Testis (tissue), 2 donors: Measurements from ENCODE around the gene ETV2.
"Not testable (repeated sequence)": the region's sequence is repeated elsewhere in the genome, so short reads cannot be mapped to it uniquely, and the experiment has no call there.

ENCODE experiments used
- POLR2A ChIP-seq: fragments of 450-650 bp; IDR thresholded peaks from one replicate; pipeline ENCODE4 v1.6.1; 2017; ENCODE audit warnings: antibody characterized with exemption, mild to moderate bottlenecking, moderate library complexity
- TF ChIP-seq, protein P1 (sequence below), 3 experiments: fragments of 450-650 bp in 2 of 3; fragments of 200-600 bp in 1 of 3; sonication (generic) in 1 of 3; IDR thresholded peaks; one replicate each; pipeline ENCODE4 v1.5.1; 2016 to 2019; ENCODE audit warnings: antibody characterized with exemption in 3 of 3, mild to moderate bottlenecking in 2 of 3, moderate library complexity in 1 of 3

DNA sequence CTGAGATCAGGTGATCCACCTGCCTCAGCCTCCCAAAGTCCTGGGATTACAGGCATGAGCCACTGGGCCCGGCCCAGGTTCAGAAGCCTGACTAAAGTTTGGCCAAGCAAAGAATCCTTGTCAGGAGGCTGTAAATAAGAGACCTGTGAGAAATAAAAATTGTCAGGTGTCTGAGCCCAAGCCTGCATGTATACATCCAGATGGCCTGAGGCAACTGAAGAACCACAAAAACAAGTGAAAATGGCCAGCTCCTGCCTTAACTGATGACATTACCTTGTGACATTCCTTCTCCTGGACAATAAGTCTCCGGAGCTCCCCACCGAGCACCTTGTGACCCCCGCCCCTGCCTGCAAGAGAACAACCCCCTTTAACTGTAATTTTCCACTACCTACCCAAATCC lies 37.1 kb upstream of the ETV2 start:
- TF ChIP-seq, protein P1, sequence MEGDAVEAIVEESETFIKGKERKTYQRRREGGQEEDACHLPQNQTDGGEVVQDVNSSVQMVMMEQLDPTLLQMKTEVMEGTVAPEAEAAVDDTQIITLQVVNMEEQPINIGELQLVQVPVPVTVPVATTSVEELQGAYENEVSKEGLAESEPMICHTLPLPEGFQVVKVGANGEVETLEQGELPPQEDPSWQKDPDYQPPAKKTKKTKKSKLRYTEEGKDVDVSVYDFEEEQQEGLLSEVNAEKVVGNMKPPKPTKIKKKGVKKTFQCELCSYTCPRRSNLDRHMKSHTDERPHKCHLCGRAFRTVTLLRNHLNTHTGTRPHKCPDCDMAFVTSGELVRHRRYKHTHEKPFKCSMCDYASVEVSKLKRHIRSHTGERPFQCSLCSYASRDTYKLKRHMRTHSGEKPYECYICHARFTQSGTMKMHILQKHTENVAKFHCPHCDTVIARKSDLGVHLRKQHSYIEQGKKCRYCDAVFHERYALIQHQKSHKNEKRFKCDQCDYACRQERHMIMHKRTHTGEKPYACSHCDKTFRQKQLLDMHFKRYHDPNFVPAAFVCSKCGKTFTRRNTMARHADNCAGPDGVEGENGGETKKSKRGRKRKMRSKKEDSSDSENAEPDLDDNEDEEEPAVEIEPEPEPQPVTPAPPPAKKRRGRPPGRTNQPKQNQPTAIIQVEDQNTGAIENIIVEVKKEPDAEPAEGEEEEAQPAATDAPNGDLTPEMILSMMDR (IDR thresholded peaks at IDR 0.05) = not testable (repeated sequence)
- not testable (repeated sequence) for TF ChIP-seq POLR2A
